HepG2 (cell line): Measurements from ENCODE around the gene MRPL14. TPM values are rescaled to one million over a fixed set of nuclear protein-coding genes. Genes with fewer than 3 reads are reported as not detected.
A peak's percentile ranks its signal among the peaks of the same experiment; 100 is the strongest.

ENCODE experiments used
- ERF ChIP-seq: IDR thresholded peaks from 2 replicates; pipeline ENCODE4 v1.6.1; 2018; ENCODE audit warnings: missing biosample characterization, missing genetic modification reagents
- GABPA ChIP-seq, 2 experiments: IDR thresholded peaks; 2 replicates each; pipeline ENCODE4 v1.6.1; 2011 to 2016; ENCODE audit warnings: low read depth in 2 of 2, low read length in 1 of 2, missing biosample characterization in 1 of 2, missing genetic modification characterization in 1 of 2
- KLF16 ChIP-seq, 2 experiments: sonication (generic) in 1 of 2; formaldehyde crosslinking in 1 of 2; IDR thresholded peaks; 2 replicates each; pipeline versions ENCODE4 v1.6.1 to v1.8.0; 2016 to 2023; ENCODE audit warnings: missing genetic modification reagents in 2 of 2, missing compliant biosample characterization in 1 of 2
- KLF9 ChIP-seq: IDR thresholded peaks from 2 replicates; pipeline ENCODE4 v1.6.1; 2016; ENCODE audit warnings: low read depth
- NFRKB ChIP-seq: fragments of 450-650 bp; IDR thresholded peaks from 2 replicates; pipeline ENCODE4 v1.6.1; 2017
- REXO4 ChIP-seq: sonication (generic); formaldehyde crosslinking; IDR thresholded peaks from 2 replicates; pipeline ENCODE4 v1.8.0; 2022; ENCODE audit warnings: missing genetic modification reagents, mild to moderate bottlenecking, borderline replicate concordance
- TAF15 ChIP-seq: fragments of 200-400 bp; formaldehyde crosslinking; IDR thresholded peaks from one replicate; pipeline ENCODE4 v1.6.1; 2018; ENCODE audit warnings: mild to moderate bottlenecking, low read depth, low read length; ENCODE audit not compliant: poor library complexity, severe bottlenecking
- TARDBP ChIP-seq: sonication (generic); formaldehyde crosslinking; IDR thresholded peaks from 2 replicates; pipeline ENCODE4 v1.8.0; 2022; ENCODE audit warnings: mild to moderate bottlenecking, missing genetic modification reagents
- TBX3 ChIP-seq: fragments of 450-650 bp; IDR thresholded peaks from 2 replicates; pipeline ENCODE4 v1.6.1; 2017; ENCODE audit warnings: antibody characterized with exemption, mild to moderate bottlenecking, inconsistent platforms, borderline replicate concordance
- XRCC5 ChIP-seq: fragments of 200-400 bp; formaldehyde crosslinking; optimal IDR thresholded peaks from 2 replicates; pipeline ENCODE3; 2017; ENCODE audit warnings: mild to moderate bottlenecking, low read length
- ZFP36L2 ChIP-seq: sonication (generic); formaldehyde crosslinking; IDR thresholded peaks from 2 replicates; pipeline ENCODE4 v1.4.0; 2020; ENCODE audit warnings: missing genetic modification reagents
- ZNF224 ChIP-seq: sonication (generic); formaldehyde crosslinking; IDR thresholded peaks from 2 replicates; pipeline ENCODE4 v1.5.0; 2020; ENCODE audit warnings: mild to moderate bottlenecking, missing genetic modification reagents
- ZNF251 ChIP-seq: sonication (generic); formaldehyde crosslinking; IDR thresholded peaks from 2 replicates; pipeline ENCODE4 v1.9.0; 2021; ENCODE audit warnings: mild to moderate bottlenecking, missing genetic modification reagents
- ZNF367 ChIP-seq: sonication (generic); formaldehyde crosslinking; IDR thresholded peaks from 2 replicates; pipeline ENCODE4 v1.4.0; 2020; ENCODE audit warnings: missing genetic modification reagents, borderline replicate concordance
- ZNF468 ChIP-seq: sonication (generic); formaldehyde crosslinking; IDR thresholded peaks from 2 replicates; pipeline ENCODE4 v1.8.0; 2022; ENCODE audit warnings: mild to moderate bottlenecking, moderate library complexity, missing genetic modification reagents
- ZNF83 ChIP-seq: sonication (generic); formaldehyde crosslinking; IDR thresholded peaks from 2 replicates; pipeline ENCODE4 v1.4.0; 2020; ENCODE audit warnings: missing genetic modification reagents, mild to moderate bottlenecking, borderline replicate concordance
- ZNF839 ChIP-seq: sonication (generic); formaldehyde crosslinking; IDR thresholded peaks from 2 replicates; pipeline ENCODE4 v1.4.0; 2020; ENCODE audit warnings: missing genetic modification reagents, mild to moderate bottlenecking, borderline replicate concordance
- polyA plus RNA-seq, 8 experiments: library from polyadenylated mRNA; depleted of rRNA in 3 of 8; stranded (reverse) in 7 of 8; unstranded in 1 of 8; fragments of >200 nt; fragmentation: Illumina TruSeq in 4 of 8; extraction: Trizol in 4 of 8; gene quantifications; 2 replicates each; pipeline versions ENCODE4 v1.2.1 to v1.2.3, GENCODE V29; 2011 to 2016; ENCODE audit warnings: low read depth in 4 of 8, missing spikeins in 1 of 8, mixed read lengths in 1 of 8; ENCODE audit not compliant: insufficient read depth in 1 of 8
- total RNA-seq, 5 experiments: library from RNA; depleted of rRNA; stranded (reverse); fragments of >200 nt; fragmentation: Illumina TruSeq; extraction: Trizol; gene quantifications; 2 replicates each; pipeline ENCODE4 v1.2.3, GENCODE V29; 2016; ENCODE audit warnings: low read depth in 1 of 5
- TF ChIP-seq, protein P1 (sequence below): sonication (generic); formaldehyde crosslinking; IDR thresholded peaks from 2 replicates; pipeline ENCODE4 v1.4.0; 2020; ENCODE audit warnings: missing genetic modification reagents
- TF ChIP-seq, protein P2 (sequence below): sonication (generic); formaldehyde crosslinking; IDR thresholded peaks from 2 replicates; pipeline ENCODE4 v1.4.0; 2020; ENCODE audit warnings: missing genetic modification reagents
- TF ChIP-seq, protein P3 (sequence below): sonication (generic); formaldehyde crosslinking; conservative IDR thresholded peaks from 2 replicates; pipeline ENCODE4 v1.8.1; 2023; ENCODE audit warnings: missing genetic modification reagents
- TF ChIP-seq, protein P4 (sequence below): sonication (generic); formaldehyde crosslinking; IDR thresholded peaks from 2 replicates; pipeline ENCODE4 v1.5.0; 2020; ENCODE audit warnings: mild to moderate bottlenecking, missing genetic modification reagents
- TF ChIP-seq, protein P5 (sequence below): sonication (generic); formaldehyde crosslinking; IDR thresholded peaks from 2 replicates; pipeline ENCODE4 v1.5.0; 2020; ENCODE audit warnings: missing genetic modification reagents
- TF ChIP-seq, protein P6 (sequence below): sonication (generic); formaldehyde crosslinking; IDR thresholded peaks from 2 replicates; pipeline ENCODE4 v1.4.0; 2020; ENCODE audit warnings: missing genetic modification reagents

The MRPL14 gene
- total and polyA plus RNA-seq, 2 of the 13 experiments (the other 11 are each of a cell fraction or from before 2014, with no cell fraction given), result 157 to 178 TPM

DNA sequence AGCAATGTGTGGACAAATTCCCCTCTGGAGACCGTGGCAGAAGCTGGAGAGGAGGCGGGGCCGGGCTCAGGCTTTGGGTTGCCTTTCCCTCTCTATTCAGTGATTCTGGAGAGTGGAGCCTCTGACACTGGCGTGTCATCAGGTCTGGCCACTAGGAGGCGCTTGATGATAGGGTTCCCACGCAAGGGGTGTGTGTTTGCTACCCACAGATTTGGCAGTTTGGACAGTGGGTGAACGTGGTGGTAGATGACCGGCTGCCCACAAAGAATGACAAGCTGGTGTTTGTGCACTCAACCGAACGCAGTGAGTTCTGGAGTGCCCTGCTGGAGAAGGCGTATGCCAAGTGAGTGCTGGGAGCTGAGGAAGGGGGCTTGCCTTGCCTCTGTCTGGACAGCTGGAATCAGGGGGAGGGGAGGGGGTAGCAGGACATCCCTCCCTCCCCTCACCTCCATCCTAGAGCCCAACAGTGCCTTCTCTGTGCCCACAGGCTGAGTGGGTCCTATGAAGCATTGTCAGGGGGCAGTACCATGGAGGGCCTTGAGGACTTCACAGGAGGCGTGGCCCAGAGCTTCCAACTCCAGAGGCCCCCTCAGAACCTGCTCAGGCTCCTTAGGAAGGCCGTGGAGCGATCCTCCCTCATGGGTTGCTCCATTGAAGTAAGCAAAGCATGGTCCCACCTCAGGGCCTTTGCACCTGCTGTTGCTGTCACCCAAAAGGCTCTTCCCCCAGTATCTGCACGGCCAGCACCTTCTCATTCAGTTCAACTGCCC is 45.7 kb upstream of the MRPL14 start (continued):
- TF ChIP-seq ZNF468 (CRISPR knock-in tag) (no peak), TARDBP (CRISPR knock-in tag) (0 out of 2 replicates have a peak, but pooled peaks have one; percentile 40), KLF16 (CRISPR knock-in tag; IDR thresholded peaks at IDR 0.05) (no peak; a peak in 1 of 4 replicates), ZNF251 (CRISPR knock-in tag) (no peak), ZFP36L2 (CRISPR knock-in tag) (no peak), XRCC5 (peak; percentile 93), NFRKB (no peak), KLF9 (CRISPR knock-in tag) (no peak), ZNF367 (CRISPR knock-in tag) (no peak), ZNF224 (CRISPR knock-in tag) (no peak), REXO4 (CRISPR knock-in tag) (no peak), ZNF839 (CRISPR knock-in tag) (peak; percentile 44; the same call in 1 of the 2 replicates), TAF15 (no peak), GABPA (IDR thresholded peaks at IDR 0.05; ENCODE audit: low read depth, low read length) (no peak), GABPA (CRISPR knock-in tag; IDR thresholded peaks at IDR 0.05; ENCODE audit: low read depth) (no peak), ERF (CRISPR knock-in tag) (peak; percentile 40; the same call in 1 of the 2 replicates), ZNF83 (CRISPR knock-in tag) (no peak), TBX3 (no peak)
- TF ChIP-seq, protein P1, sequence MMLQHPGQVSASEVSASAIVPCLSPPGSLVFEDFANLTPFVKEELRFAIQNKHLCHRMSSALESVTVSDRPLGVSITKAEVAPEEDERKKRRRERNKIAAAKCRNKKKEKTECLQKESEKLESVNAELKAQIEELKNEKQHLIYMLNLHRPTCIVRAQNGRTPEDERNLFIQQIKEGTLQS (CRISPR knock-in tag), result no peak
- TF ChIP-seq, protein P2, sequence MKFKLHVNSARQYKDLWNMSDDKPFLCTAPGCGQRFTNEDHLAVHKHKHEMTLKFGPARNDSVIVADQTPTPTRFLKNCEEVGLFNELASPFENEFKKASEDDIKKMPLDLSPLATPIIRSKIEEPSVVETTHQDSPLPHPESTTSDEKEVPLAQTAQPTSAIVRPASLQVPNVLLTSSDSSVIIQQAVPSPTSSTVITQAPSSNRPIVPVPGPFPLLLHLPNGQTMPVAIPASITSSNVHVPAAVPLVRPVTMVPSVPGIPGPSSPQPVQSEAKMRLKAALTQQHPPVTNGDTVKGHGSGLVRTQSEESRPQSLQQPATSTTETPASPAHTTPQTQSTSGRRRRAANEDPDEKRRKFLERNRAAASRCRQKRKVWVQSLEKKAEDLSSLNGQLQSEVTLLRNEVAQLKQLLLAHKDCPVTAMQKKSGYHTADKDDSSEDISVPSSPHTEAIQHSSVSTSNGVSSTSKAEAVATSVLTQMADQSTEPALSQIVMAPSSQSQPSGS, result no peak
- TF ChIP-seq, protein P3, sequence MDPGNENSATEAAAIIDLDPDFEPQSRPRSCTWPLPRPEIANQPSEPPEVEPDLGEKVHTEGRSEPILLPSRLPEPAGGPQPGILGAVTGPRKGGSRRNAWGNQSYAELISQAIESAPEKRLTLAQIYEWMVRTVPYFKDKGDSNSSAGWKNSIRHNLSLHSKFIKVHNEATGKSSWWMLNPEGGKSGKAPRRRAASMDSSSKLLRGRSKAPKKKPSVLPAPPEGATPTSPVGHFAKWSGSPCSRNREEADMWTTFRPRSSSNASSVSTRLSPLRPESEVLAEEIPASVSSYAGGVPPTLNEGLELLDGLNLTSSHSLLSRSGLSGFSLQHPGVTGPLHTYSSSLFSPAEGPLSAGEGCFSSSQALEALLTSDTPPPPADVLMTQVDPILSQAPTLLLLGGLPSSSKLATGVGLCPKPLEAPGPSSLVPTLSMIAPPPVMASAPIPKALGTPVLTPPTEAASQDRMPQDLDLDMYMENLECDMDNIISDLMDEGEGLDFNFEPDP (CRISPR knock-in tag), result no peak
- TF ChIP-seq, protein P4, sequence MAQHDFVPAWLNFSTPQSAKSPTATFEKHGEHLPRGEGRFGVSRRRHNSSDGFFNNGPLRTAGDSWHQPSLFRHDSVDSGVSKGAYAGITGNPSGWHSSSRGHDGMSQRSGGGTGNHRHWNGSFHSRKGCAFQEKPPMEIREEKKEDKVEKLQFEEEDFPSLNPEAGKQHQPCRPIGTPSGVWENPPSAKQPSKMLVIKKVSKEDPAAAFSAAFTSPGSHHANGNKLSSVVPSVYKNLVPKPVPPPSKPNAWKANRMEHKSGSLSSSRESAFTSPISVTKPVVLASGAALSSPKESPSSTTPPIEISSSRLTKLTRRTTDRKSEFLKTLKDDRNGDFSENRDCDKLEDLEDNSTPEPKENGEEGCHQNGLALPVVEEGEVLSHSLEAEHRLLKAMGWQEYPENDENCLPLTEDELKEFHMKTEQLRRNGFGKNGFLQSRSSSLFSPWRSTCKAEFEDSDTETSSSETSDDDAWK (CRISPR knock-in tag), result no peak
- TF ChIP-seq, protein P5, sequence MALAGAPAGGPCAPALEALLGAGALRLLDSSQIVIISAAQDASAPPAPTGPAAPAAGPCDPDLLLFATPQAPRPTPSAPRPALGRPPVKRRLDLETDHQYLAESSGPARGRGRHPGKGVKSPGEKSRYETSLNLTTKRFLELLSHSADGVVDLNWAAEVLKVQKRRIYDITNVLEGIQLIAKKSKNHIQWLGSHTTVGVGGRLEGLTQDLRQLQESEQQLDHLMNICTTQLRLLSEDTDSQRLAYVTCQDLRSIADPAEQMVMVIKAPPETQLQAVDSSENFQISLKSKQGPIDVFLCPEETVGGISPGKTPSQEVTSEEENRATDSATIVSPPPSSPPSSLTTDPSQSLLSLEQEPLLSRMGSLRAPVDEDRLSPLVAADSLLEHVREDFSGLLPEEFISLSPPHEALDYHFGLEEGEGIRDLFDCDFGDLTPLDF (CRISPR knock-in tag), result no peak
- TF ChIP-seq, protein P6, sequence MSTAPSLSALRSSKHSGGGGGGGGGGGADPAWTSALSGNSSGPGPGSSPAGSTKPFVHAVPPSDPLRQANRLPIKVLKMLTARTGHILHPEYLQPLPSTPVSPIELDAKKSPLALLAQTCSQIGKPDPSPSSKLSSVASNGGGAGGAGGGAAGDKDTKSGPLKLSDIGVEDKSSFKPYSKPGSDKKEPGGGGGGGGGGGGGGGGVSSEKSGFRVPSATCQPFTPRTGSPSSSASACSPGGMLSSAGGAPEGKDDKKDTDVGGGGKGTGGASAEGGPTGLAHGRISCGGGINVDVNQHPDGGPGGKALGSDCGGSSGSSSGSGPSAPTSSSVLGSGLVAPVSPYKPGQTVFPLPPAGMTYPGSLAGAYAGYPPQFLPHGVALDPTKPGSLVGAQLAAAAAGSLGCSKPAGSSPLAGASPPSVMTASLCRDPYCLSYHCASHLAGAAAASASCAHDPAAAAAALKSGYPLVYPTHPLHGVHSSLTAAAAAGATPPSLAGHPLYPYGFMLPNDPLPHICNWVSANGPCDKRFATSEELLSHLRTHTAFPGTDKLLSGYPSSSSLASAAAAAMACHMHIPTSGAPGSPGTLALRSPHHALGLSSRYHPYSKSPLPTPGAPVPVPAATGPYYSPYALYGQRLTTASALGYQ (CRISPR knock-in tag), result no peak
